ENCODE measurements around the gene ZIC4. TPM values are rescaled to one million over a fixed set of nuclear protein-coding genes. Genes with fewer than 3 reads are reported as not detected.

The ZIC4 gene
- total RNA-seq, 1 experiment from 2014 or later, result not detected

Other genes starting within 250 kb of the ZIC4 start
- not detected in 2 replicates for gene ZIC1, start 2.8 kb upstream of the ZIC4 start, total RNA-seq (2014; rRNA removed; shearing (Covaris generic); ENCODE audit: low replicate concordance)

All from Caki2 (cell line).